GM12873 (cell line): ENCODE results near the gene DTNB.
A peak's percentile ranks its signal among the peaks of the same experiment; 100 is the strongest.

Experiments used
- CTCF ChIP-seq: IDR thresholded peaks from 2 replicates; pipeline ENCODE4 v1.5.1; 2012; ENCODE audit warnings: low read depth, mild to moderate bottlenecking, moderate library complexity, low read length, control low read depth; ENCODE audit not compliant: insufficient read depth; ENCODE audit errors: missing control alignments

Gene DTNB

GRCh38 chr2:25606892-25607291 lies 66.5 kb downstream of the DTNB start:
- peak; percentile 44 for TF ChIP-seq CTCF

GRCh38 chr2:25602333-25602723 lies 71.0 kb downstream of the DTNB start:
- no peak for TF ChIP-seq CTCF

- TF ChIP-seq CTCF, result no peak
Measured at GRCh38 chr2:25598911-25599310, 74.5 kb downstream of the DTNB start.

GRCh38 chr2:25598332-25598731 lies 75.0 kb downstream of the DTNB start:
- TF ChIP-seq CTCF, result no peak

GRCh38 chr2:25597881-25598280 lies 75.5 kb downstream of the DTNB start:
- TF ChIP-seq CTCF, result no peak

GRCh38 chr2:25596516-25597244 lies 76.7 kb downstream of the DTNB start:
- no peak for TF ChIP-seq CTCF

- no peak for TF ChIP-seq CTCF
Measured at GRCh38 chr2:25595393-25595792, 78.0 kb downstream of the DTNB start.
